Activated CD4-positive, alpha-beta T cell treated with anti-CD3 and anti-CD28 coated beads, Interleukin-2, amount 50 U/mL, for 4 hours (primary cell): ENCODE data around the gene EYS.

Source experiments
- DNase-seq, 2 experiments: peaks; one replicate each; pipeline ENCODE4 v3.0.0-alpha.2; 2020

Gene EYS

GRCh38 chr6:65707126-65707826 lies at the start of gene EYS:
EYS (minus strand) TSS chr6:65707226; CDS start chr6:65495410, 211,816 bp downstream.
- DNase-seq: no peak

GRCh38 chr6:65746302-65746701 lies 39.3 kb upstream of the EYS start:
- no peak for DNase-seq

- no peak for DNase-seq
Observed at GRCh38 chr6:65745614-65746013, 38.6 kb upstream of the EYS start.

- DNase-seq: no peak
Observed at GRCh38 chr6:65728879-65729479, 22.0 kb upstream of the EYS start.

- DNase-seq: no peak
Observed at GRCh38 chr6:65719101-65719500, 12.1 kb upstream of the EYS start.

- no peak for DNase-seq
Observed at GRCh38 chr6:65711531-65711930, 4.5 kb upstream of the EYS start.

- DNase-seq: no peak
Observed at GRCh38 chr6:65709099-65709830, 2.2 kb upstream of the EYS start.

- no peak for DNase-seq
Observed at GRCh38 chr6:65708162-65708561, 1.1 kb upstream of the EYS start.

GRCh38 chr6:65706436-65706835 lies 590 bp downstream of the EYS start:
- DNase-seq: no peak

- DNase-seq: no peak
Observed at GRCh38 chr6:65701325-65701724, 5.7 kb downstream of the EYS start.

- DNase-seq: no peak
Observed at GRCh38 chr6:65700561-65700960, 6.5 kb downstream of the EYS start.

- no peak for DNase-seq
Observed at GRCh38 chr6:65692109-65692508, 14.9 kb downstream of the EYS start.

GRCh38 chr6:65680232-65680631 lies 26.8 kb downstream of the EYS start:
- no peak for DNase-seq

- no peak for DNase-seq
Observed at GRCh38 chr6:65671922-65672321, 35.1 kb downstream of the EYS start.

GRCh38 chr6:65667916-65668656 lies 38.9 kb downstream of the EYS start:
- DNase-seq: no peak

GRCh38 chr6:65650086-65650485 lies 56.9 kb downstream of the EYS start:
- no peak for DNase-seq

GRCh38 chr6:65649392-65649791 lies 57.6 kb downstream of the EYS start:
- DNase-seq: no peak

- no peak for DNase-seq
Observed at GRCh38 chr6:65646544-65646943, 60.5 kb downstream of the EYS start.

- DNase-seq: no peak
Observed at GRCh38 chr6:65642776-65643175, 64.2 kb downstream of the EYS start.

- no peak for DNase-seq
Observed at GRCh38 chr6:65638047-65638831, 68.8 kb downstream of the EYS start.

GRCh38 chr6:65637289-65638046 lies 69.6 kb downstream of the EYS start:
- no peak for DNase-seq

GRCh38 chr6:65633501-65633900 lies 73.5 kb downstream of the EYS start:
- DNase-seq: no peak
